PC-3 (cell line): ENCODE measurements around the gene PACRG.

Experiments
- CTCF ChIP-seq: fragments of 300-600 bp; sonication (generic); conservative IDR thresholded peaks from 2 replicates; pipeline ENCODE4 v1.5.1; 2017; ENCODE audit warnings: antibody characterized with exemption, low read depth, mild to moderate bottlenecking, low read length
- EZH2 ChIP-seq: fragments of 300-600 bp; sonication (generic); IDR thresholded peaks from one replicate; pipeline ENCODE4 v1.6.1; 2017; ENCODE audit warnings: antibody characterized with exemption, mild to moderate bottlenecking, low read length; ENCODE audit not compliant: unreplicated experiment

GRCh38 chr6:163341224-163342061 is 613.7 kb downstream of the PACRG start:
- TF ChIP-seq EZH2 (no peak), CTCF (no peak)
